Neutrophil (primary cell): ENCODE measurements around the gene DCAF11.

Source experiments
- H3K27ac ChIP-seq: fragments of 200-600 bp; sonication (generic); 2 replicates; pipeline ENCODE4 v1.5.1; 2016; ENCODE audit warnings: mild to moderate bottlenecking, moderate library complexity
- H3K27me3 ChIP-seq: fragments of 200-600 bp; sonication (generic); 2 replicates; pipeline ENCODE4 v1.6.0; 2016; ENCODE audit warnings: mild to moderate bottlenecking
- H3K36me3 ChIP-seq: fragments of 200-600 bp; sonication (generic); 2 replicates; pipeline ENCODE4 v1.5.1; 2017
- H3K4me1 ChIP-seq, 2 experiments: fragments of 200-600 bp in 1 of 2; sonication (generic) in 1 of 2; 1 replicate in 1 of 2; 2 replicates in 1 of 2; pipeline versions ENCODE4 v1.5.1 to v1.6.1; 2013 to 2016; ENCODE audit warnings: low read depth in 1 of 2, low read length in 1 of 2, mild to moderate bottlenecking in 1 of 2, moderate library complexity in 1 of 2; ENCODE audit not compliant: control insufficient read depth in 1 of 2, insufficient read depth in 1 of 2
- H3K4me3 ChIP-seq, 2 experiments: fragments of 200-600 bp in 1 of 2; sonication (generic) in 1 of 2; 1 replicate in 1 of 2; 2 replicates in 1 of 2; pipeline ENCODE4 v1.5.1; 2013 to 2016; ENCODE audit warnings: low read depth in 1 of 2, low read length in 1 of 2, mild to moderate bottlenecking in 1 of 2, moderate library complexity in 1 of 2
- H3K9me3 ChIP-seq: fragments of 200-600 bp; sonication (generic); 2 replicates; pipeline ENCODE4 v1.5.1; 2016
- TF ChIP-seq, protein P1 (sequence below): fragments of 200-600 bp; sonication (generic); IDR thresholded peaks from 2 replicates; pipeline ENCODE4 v1.5.1; 2016; ENCODE audit warnings: antibody characterized with exemption

DCAF11 gene

DNA sequence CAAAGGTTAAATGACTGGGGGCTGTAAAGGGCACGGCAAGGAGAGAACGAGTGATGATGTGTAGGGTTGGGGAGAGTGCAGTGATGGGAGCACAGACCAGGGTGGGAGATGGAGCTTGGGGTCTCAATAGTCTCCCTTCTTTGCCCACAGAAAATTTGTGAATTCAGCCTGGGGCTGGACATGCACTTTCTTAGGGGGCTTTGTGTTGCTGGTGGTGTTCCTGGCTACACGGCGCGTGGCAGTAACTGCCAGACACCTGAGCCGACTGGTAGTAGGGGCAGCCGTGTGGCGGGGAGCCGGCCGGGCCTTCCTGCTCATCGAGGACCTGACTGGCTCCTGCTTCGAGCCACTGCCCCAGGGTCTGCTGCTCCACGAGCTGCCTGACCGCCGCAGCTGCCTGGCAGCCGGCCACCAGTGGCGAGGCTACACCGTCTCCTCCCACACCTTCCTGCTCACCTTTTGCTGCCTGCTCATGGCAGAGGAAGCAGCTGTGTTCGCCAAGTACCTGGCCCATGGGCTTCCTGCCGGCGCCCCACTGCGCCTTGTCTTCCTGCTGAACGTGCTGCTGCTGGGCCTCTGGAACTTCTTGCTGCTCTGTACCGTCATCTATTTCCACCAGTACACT lies 17.6 kb downstream of the DCAF11 start:
- peaks cover 15% of the 10 kb centered on the region for H3K36me3 ChIP-seq
- TF ChIP-seq, protein P1, sequence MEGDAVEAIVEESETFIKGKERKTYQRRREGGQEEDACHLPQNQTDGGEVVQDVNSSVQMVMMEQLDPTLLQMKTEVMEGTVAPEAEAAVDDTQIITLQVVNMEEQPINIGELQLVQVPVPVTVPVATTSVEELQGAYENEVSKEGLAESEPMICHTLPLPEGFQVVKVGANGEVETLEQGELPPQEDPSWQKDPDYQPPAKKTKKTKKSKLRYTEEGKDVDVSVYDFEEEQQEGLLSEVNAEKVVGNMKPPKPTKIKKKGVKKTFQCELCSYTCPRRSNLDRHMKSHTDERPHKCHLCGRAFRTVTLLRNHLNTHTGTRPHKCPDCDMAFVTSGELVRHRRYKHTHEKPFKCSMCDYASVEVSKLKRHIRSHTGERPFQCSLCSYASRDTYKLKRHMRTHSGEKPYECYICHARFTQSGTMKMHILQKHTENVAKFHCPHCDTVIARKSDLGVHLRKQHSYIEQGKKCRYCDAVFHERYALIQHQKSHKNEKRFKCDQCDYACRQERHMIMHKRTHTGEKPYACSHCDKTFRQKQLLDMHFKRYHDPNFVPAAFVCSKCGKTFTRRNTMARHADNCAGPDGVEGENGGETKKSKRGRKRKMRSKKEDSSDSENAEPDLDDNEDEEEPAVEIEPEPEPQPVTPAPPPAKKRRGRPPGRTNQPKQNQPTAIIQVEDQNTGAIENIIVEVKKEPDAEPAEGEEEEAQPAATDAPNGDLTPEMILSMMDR, result no peak
- H3K27me3 ChIP-seq, result no peaks in the 10 kb centered on the region
- H3K4me3 ChIP-seq, result no peak overlapping the region
- H3K9me3 ChIP-seq, result no peaks in the 10 kb centered on the region
- H3K27ac ChIP-seq, result no peak overlapping the region
- peaks cover 16 to 18% of the 10 kb centered on the region in 2 experiments for H3K4me1 ChIP-seq

DNA sequence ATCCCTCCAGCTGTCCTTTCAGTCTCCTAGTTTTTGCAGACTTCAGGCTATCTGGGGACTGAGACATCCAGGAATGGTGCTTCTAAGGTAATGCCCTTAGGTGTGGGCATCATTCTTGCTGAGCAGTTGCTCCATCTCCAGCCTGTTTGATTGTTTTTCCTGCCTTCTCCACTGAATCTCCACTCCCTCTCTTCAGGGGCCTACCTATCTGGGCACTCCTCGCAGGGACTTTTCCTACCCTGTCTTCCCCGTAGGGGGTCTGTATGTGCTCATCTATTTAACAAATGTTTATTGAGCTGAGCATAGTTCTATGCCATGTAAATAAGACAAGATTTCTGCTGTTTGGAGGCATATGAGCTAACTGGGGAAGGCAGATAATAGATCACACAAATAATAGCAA lies 18.4 kb downstream of the DCAF11 start:
- H3K4me1 ChIP-seq, result peaks cover 19 to 25% of the 10 kb centered on the region in 2 experiments
- H3K27ac ChIP-seq, result no peak overlapping the region
- peaks cover 23% of the 10 kb centered on the region for H3K36me3 ChIP-seq
- H3K9me3 ChIP-seq, result no peaks in the 10 kb centered on the region
- TF ChIP-seq, protein P1, result no peak
- no peaks in the 10 kb centered on the region for H3K27me3 ChIP-seq
- H3K4me3 ChIP-seq, result no peak overlapping the region

DNA sequence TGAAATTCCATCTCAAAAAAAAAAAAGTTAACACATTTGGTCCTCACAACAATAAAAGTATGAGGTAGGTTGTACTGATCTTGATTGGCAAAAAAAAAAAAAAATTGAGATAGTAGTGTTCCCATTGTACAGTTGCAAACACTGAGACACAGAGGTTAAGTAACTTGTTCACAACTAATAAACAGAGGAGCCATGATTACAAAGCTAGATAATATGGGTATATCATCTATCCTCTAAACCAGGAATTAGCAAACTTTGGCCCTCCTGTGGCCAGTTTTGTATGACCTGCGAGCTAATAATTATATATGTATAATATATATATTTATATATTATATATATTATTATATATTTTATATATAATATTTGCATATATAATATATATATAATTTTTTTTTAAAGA lies 19.2 kb downstream of the DCAF11 start:
- Histone ChIP-seq H3K4me3 (no peak overlapping the region), H3K27me3 (no peaks in the 10 kb centered on the region), H3K4me1 (peaks cover 19 to 25% of the 10 kb centered on the region in 2 experiments), H3K9me3 (no peaks in the 10 kb centered on the region), H3K27ac (no peak overlapping the region), H3K36me3 (peaks cover 31% of the 10 kb centered on the region)
- TF ChIP-seq, protein P1, result no peak

DNA sequence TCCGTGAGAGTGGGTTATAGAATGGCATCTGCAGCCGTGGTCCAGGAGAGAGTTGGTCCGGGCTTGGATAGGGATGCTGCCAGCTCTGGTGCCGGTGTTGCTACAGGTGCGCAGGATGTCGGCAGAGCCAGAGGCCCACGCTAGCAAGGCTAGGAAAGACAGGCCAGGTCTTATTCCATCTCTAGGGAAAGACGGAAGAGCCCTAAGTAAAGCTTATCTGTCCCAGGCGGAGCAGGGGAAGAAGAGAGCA lies 20.9 kb downstream of the DCAF11 start:
- no peaks in the 10 kb centered on the region for H3K27me3 ChIP-seq
- TF ChIP-seq, protein P1, result no peak
- H3K4me1 ChIP-seq, result peaks cover 28 to 37% of the 10 kb centered on the region in 2 experiments
- peaks cover 41% of the 10 kb centered on the region for H3K36me3 ChIP-seq
- no peaks in the 10 kb centered on the region for H3K9me3 ChIP-seq
- H3K4me3 ChIP-seq, result peak overlapping the region; percentile 88 to 98
- H3K27ac ChIP-seq, result peak overlapping the region; percentile 94

DNA sequence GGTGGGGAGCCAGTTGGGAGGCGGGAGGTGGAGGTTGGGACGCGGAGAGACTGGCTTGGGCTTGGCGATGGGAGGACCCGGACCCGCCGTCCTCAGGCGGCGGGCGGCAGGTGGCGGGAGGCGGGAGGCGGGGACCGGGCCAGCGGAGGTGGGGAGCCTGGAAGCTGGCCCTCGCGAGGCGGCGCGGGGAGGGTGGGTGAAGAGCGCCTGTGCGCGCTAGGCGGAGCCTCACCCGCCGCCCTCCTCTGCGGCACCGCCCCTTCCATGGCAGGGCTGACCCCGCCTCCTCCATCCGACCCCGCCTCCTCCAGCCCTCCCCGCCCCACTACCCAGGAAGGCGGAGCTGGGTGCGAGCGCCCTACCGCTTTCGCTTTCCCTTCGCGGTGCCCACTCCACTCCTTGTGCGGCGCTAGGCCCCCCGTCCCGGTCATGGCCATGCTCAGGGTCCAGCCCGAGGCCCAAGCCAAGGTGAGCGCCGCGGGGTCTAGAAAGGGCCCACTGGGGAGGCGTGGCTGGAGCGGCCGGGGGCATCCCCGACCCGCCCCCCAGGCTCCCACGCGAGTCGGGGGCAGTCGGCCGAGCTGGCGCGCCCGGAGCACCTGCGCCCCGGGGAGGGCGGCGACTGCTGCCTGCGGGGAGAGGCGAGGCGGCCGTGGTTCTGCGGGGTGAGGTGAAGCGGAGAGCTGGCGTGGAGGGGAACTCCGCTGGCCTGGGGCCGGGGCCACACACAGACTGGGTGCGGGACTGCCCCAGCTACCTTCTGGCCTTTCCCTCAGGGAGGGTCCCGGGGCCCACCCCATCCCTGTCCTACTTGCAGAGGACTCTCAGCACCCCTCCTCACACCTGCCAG lies 21.5 kb downstream of the DCAF11 start, which contains the start of gene PSME1:
PSME1 (plus strand) TSS at position 361 of the 850 bp plus-strand sequence; CDS start at position 430, 69 bp downstream.
- Histone ChIP-seq H3K9me3 (no peaks in the 10 kb centered on the region), H3K27ac (peak within 1 kb of the TSS; percentile 94), H3K4me1 (peaks cover 34 to 43% of the 10 kb centered on the region in 2 experiments), H3K27me3 (no peaks in the 10 kb centered on the region), H3K4me3 (peak within 1 kb of the TSS; percentile 88 to 98), H3K36me3 (peaks cover 39% of the 10 kb centered on the region)
- TF ChIP-seq, protein P1, result peak; percentile 43
